Ramos (cell line): ENCODE measurements around the gene KRTAP2-2.
"Not testable (repeated sequence)": the region's sequence is repeated elsewhere in the genome, so short reads cannot be mapped to it uniquely, and the experiment has no call there.

Experiments used
- in situ Hi-C: fragments of 300-500 bp; cut with MboI; formaldehyde crosslinking; loops from one replicate; pipeline ENCODE4 v1.14.3; 2022; ENCODE audit warnings: low sequenced_read_pairs; ENCODE audit not compliant: unreplicated experiment

Gene KRTAP2-2, protein sequence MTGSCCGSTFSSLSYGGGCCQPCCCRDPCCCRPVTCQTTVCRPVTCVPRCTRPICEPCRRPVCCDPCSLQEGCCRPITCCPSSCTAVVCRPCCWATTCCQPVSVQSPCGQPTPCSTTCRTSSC

DNA sequence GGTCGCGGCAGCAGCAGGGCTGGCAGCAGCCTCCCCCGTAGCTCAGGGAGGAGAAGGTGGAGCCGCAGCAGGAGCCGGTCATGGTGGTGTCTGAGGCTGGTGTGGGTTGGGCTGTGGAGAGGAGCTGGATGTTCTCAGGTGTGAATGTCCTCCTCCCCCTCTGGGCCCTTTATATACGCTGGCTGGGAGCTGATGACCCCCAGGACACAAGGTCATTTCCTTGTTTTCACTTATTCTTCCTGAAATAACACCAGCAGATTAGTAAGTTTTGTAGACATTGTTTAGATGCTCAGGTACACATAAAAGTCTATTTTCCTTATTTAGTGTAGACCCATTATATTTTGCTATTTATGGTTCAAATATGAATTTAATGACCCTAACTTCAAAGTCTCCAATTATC lies at the start of gene KRTAP2-2:
TSS of gene KRTAP2-2 (minus strand) at position 101 of the 400 bp plus-strand sequence. CDS start at position 82, 19 bp downstream.
- in situ Hi-C loops: not testable (repeated sequence)

DNA sequence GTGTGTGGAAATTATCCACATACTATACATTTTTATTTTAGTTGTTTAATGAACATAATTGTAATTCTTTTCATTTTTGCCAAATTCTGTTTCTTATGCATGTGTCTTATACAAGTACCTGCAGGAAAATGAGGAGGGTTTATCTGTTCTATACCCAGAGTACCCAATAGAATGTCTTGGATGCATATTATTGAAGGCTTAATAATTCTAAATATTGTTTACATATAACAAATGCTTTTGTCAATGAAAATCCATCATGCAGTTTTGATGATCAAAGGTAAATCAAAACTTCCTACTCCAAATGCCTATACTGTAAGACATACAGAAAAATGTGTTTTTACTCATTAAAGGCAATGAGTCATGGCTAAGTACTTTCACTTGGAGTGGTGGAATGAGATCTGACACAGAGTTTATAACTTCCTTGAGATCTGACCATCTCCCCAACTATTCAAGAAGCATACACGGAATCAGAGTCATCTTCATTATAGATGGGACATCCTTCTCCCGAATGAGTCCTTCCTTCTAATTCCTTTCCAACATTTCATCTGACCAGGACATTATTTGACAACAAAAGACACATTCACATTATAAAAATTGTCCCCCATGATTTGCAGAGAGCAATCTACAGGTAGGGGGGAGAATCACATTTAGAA lies 49.5 kb upstream of the KRTAP2-2 start:
- in situ Hi-C loops: not testable (repeated sequence)

DNA sequence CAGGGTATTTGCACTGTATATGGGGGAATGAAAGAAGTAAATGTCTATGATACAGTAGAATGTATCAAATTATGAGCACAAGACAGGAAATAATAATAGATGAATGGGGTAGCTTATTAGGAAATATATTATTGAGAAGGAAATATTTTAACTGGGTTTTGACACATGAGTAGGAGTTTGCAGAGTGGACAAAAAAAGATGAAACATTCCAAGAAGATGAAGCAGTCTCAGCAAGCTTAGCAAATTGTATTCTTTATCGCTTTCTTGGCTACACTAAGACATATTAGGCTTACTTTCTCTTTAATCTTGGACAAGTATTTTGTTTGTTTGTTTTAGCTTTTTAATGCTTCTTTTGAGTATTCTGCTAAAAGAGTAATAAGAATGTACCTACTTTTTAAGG lies 48.9 kb upstream of the KRTAP2-2 start:
- in situ Hi-C loops: no loop called here

DNA sequence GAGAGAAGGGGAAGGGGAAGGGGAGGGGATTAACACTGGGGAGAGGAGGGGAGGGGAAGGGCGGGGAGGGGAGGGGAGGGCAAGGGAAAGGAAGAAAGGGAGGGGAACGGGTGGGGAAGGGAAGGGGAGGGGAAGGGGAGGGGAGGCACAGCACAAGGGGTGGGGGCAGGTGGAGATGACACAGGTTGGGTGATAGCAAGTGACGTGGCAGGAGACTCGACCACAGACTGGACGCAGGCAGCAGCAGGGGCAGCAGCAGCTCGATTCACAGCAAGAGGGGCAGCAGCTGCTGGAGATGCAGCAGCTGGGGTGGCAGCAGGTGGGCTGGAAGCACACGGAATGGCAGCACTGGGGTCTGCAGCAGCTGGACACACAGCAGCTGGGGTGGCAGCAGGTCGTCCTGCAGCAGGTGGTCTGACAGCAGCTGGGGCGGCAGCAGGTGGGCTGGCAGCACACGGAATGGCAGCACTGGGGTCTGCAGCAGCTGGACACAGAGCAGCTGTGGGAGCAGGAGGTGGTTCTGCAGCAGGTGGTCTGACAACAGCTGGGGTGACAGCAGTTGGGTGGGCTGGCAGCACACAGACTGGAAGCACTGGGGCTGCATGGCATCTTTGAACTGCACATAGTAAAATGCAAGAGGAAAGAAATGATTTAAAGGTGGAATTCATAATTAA lies 46.7 kb upstream of the KRTAP2-2 start, which contains the start of gene KRTAP4-16:
TSS of gene KRTAP4-16 (minus strand) at position 624 of the 674 bp plus-strand sequence. CDS start at position 624, 0 bp downstream.
- in situ Hi-C loops: no loop called here

- in situ Hi-C loops: not testable (repeated sequence)
Measured at GRCh38 chr17:41099682-41100480, 44.9 kb upstream of the KRTAP2-2 start.

DNA sequence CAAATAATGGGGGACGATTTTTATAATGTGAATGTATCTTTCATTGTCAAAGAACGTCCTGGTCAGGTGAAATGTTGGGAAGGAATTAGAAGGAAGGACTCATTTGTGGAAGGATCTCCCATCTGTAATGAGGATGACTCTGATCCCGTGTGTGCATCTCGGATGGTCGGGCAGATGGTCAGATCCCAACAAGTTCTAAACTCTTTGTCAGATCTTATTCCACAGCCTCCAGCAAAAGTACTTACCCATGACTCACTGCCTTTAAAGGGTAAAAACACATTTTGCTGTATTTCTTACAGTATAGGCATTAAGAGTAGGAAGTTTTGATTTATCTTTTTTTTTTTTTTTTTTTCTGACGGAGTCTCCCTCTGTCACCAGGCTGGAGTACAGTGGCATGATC lies 43.5 kb upstream of the KRTAP2-2 start:
- in situ Hi-C loops: no loop called here

DNA sequence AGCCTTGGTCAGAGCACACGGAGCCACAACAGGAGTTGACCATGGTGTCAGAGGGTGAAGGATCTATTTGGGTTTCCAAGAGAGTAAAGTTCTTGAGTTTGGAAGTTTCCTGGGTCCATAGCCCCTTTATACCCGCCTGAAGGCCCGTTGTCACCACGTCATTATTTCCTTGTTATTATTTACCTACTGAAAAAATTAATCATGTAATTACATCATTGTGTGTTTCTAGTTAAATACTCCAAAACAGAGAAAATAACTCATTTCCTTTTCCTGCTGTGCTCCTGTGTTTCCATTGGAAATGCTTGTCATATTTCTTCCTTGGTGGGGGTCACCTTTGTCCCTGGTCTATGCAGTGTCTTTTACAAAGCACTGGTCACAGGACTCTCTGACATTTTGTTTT lies 43.0 kb upstream of the KRTAP2-2 start, which contains the start of gene KRTAP4-8:
TSS of gene KRTAP4-8 (minus strand) at position 101 of the 400 bp plus-strand sequence. CDS start at position 43, 58 bp downstream.
- in situ Hi-C loops: no loop called here

DNA sequence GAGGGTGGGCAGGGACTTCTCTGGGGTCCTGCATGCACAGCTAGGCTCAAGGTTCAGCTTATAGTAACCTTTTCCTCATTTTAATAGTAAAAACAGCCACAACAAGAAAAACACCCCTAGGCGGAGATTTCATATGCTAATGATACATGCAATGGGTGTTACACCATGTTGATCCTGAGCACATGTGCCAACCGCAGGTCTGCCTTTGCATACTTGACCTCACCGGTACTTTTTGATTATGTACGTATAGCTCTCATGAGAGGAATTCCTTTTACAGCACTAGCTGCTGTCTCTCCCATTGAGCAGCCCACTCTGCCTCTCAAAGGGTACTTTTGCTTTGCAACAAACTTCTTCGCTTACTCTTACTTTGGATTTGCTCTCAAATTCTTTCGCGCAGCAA lies 41.0 kb upstream of the KRTAP2-2 start:
- in situ Hi-C loops: no loop called here

DNA sequence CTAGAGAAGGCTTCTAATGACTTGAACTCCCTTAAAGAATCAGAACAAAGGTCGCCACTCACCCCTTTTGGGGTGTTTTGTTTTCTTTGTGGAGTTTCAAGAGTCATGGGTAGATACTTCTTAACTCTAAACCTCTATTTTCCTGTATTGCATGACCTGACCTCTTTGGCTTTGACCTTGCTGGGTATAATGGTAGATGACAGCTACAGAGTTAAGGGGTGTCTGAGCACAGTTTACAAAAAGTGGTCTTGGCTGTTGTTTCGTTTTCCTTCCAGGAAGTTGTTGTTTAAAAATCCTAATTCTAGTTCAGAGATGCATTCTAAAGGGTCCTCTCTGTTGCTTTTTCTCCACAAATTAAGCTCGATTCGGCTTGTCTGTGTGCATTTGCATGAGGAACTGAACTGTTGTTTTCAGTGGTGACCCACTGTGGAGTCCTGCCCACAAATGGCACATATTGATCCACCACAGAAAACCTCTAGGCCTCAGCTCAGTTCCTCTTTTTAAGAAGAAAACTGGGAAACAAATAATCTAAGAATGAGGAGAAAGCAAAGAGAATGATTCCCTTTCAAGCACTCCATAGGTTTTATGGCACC lies 33.8 kb upstream of the KRTAP2-2 start:
- in situ Hi-C loops: not testable (repeated sequence)

- in situ Hi-C loops: not testable (repeated sequence)
Measured at GRCh38 chr17:41084100-41084856, 29.2 kb upstream of the KRTAP2-2 start, which contains the start of gene KRTAP4-7. Gene KRTAP4-7, plus strand, starts transcription at chr17:41084150. Its CDS starts 57 bp downstream, at chr17:41084207.

- in situ Hi-C loops: not testable (repeated sequence)
Measured at GRCh38 chr17:41083427-41083826, 28.4 kb upstream of the KRTAP2-2 start.

DNA sequence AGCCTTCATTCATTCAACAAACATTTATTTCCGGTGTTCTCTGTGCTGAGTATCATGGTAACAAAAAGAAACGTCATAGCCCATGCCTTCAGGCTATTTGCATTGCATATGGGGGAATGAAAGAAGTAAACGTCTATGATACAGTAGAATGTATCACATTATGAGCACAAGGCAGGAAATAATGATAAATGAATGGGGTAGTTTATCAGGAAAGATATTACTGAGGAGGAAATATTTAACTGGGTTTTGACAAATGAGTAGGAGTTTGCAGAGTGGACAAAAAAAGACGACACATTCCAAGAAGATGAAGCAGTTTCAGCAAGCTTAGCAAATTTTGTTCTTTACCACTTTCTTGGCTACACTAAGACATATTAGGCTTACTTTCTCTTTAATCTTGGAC lies 27.6 kb upstream of the KRTAP2-2 start:
- in situ Hi-C loops: no loop called here

- in situ Hi-C loops: no loop called here
Measured at GRCh38 chr17:41076788-41077187, 21.8 kb upstream of the KRTAP2-2 start.

GRCh38 chr17:41073676-41074075 lies 18.6 kb upstream of the KRTAP2-2 start:
- in situ Hi-C loops: no loop called here

GRCh38 chr17:41071606-41072360 lies 16.8 kb upstream of the KRTAP2-2 start:
- in situ Hi-C loops: no loop called here

DNA sequence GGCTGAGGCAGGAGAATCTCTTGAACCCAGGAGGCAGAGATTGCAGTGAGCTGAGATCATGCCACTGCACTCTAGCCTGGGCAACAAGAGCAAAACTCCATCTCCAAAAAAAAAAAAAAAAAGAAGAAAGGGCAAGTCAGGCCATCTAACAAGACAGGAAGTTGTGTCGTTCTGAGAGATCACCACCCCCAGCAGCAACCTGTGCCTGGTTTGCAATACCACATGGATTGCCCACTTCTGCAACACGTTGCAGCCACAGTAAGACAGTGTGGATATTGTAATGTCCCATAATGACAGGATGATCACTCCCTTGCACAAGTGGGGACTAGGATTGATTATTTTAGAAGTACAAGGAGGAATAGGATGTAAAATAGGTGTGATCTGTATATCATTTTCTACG lies 14.0 kb upstream of the KRTAP2-2 start:
- in situ Hi-C loops: no loop called here

- in situ Hi-C loops: no loop called here
Measured at GRCh38 chr17:41067281-41067680, 12.3 kb upstream of the KRTAP2-2 start.

DNA sequence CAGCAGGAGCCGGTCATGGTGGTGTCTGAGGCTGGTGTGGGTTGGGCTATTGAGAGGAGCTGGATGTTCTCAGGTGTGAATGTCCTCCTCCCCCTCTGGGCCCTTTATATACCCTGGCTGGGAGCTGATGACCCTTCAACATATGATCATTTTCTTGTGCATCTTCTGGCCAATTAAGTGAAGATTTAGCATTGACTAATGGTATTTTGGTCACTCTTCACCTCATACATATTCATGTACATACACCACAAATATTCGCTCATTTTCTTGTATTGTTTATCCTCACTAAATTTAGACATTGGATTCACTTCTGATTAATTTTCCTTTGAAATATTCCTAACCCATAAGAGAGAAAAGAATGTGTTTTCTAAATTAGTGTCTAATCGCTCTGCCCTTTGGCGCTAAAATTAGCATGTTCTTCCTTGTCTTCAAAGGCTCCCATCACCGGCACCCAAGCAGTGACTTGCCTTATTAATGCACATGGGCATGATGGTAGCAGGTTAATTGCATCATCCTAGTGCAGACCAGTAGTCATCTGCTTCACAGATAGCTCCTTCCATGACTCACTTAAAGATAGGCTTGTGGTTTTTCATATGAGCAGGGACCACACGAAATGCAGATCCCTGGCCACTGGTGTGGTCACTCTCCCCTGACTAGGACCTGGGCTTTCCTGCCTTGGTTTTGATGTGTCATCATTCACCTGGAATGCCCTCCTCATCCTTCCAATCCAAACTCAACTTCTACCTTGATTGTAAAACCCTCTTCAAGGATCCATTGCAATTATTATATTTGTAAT lies 11.0 kb upstream of the KRTAP2-2 start, which contains the start of gene KRTAP2-4:
TSS of gene KRTAP2-4 (minus strand) at position 51 of the 796 bp plus-strand sequence. CDS start at position 17, 34 bp downstream.
- in situ Hi-C loops: no loop called here
